Right renal cortex interstitium (tissue), 3 donors: ENCODE results near the gene LIPT2. TPM values are rescaled to one million over a fixed set of nuclear protein-coding genes. Genes with fewer than 3 reads are reported as not detected.

Experiments used
- DNase-seq, 3 donors: peaks; one replicate each; pipeline ENCODE4 v3.0.0-alpha.2; 2013; ENCODE audit warnings: low read depth in 3 of 3, low spot score in 2 of 3
- polyA plus RNA-seq, 3 donors: library from polyadenylated mRNA; unstranded; fragments of 120-200 nt; gene quantifications; one replicate each; pipeline ENCODE4 v1.2.1, GENCODE V29; 2013; ENCODE audit not compliant: insufficient read length in 3 of 3

The LIPT2 gene
- polyA plus RNA-seq, 3 donors = 11.2 to 11.6 (median 11.3) TPM

GRCh38 chr11:74504100-74504691 is 10.7 kb upstream of the LIPT2 start:
- DNase-seq = no peak

GRCh38 chr11:74494916-74495315 is 1.4 kb upstream of the LIPT2 start:
- no peak for DNase-seq

- DNase-seq = peak in 1 of 3 donors; percentile 60
These were observed 487 bp upstream of the LIPT2 start for GRCh38 chr11:74493791-74494630.

GRCh38 chr11:74492084-74492483 is 1.4 kb downstream of the LIPT2 start:
- no peak for DNase-seq

GRCh38 chr11:74490941-74491340 is 2.6 kb downstream of the LIPT2 start:
- no peak for DNase-seq

GRCh38 chr11:74487875-74488274 is 5.6 kb downstream of the LIPT2 start:
- no peak for DNase-seq

- no peak for DNase-seq
These were observed 7.7 kb downstream of the LIPT2 start for GRCh38 chr11:74485868-74486267.

GRCh38 chr11:74480688-74481417 is 12.7 kb downstream of the LIPT2 start:
- no peak for DNase-seq

GRCh38 chr11:74479732-74480123 is 13.8 kb downstream of the LIPT2 start:
- DNase-seq = no peak

GRCh38 chr11:74478877-74479731 is 14.4 kb downstream of the LIPT2 start:
- no peak for DNase-seq

GRCh38 chr11:74476536-74476935 is 17.0 kb downstream of the LIPT2 start:
- no peak for DNase-seq

GRCh38 chr11:74474316-74474715 is 19.2 kb downstream of the LIPT2 start:
- DNase-seq = no peak

- no peak for DNase-seq
These were observed 19.9 kb downstream of the LIPT2 start for GRCh38 chr11:74473382-74474173.

- no peak for DNase-seq
These were observed 21.7 kb downstream of the LIPT2 start for GRCh38 chr11:74471668-74472429.

GRCh38 chr11:74471037-74471436 is 22.5 kb downstream of the LIPT2 start:
- no peak for DNase-seq

- DNase-seq = no peak
These were observed 23.0 kb downstream of the LIPT2 start for GRCh38 chr11:74470526-74470925.

- DNase-seq = no peak
These were observed 24.6 kb downstream of the LIPT2 start for GRCh38 chr11:74468936-74469335.

GRCh38 chr11:74468521-74468920 is 25.0 kb downstream of the LIPT2 start:
- DNase-seq = no peak

GRCh38 chr11:74468058-74468457 is 25.5 kb downstream of the LIPT2 start:
- DNase-seq = no peak
